Measurements from ENCODE around the gene RNF6.
"Not testable (repeated sequence)": the region's sequence is repeated elsewhere in the genome, so short reads cannot be mapped to it uniquely, and the experiment has no call there.

RNF6 gene

GRCh38 chr13:26221721-26222519, at the start of gene RNF6:
TSS of gene RNF6 (minus strand) at chr13:26222314. CDS start at chr13:26219649, 2,665 bp downstream.
- DNase-seq (ENCODE audit: low spot score): peak; percentile 93

GRCh38 chr13:26270707-26271106, 48.6 kb upstream of the RNF6 start:
- no peak for DNase-seq (ENCODE audit: low spot score)

- no peak for DNase-seq (ENCODE audit: low spot score)
Measured at GRCh38 chr13:26266311-26266710, 44.2 kb upstream of the RNF6 start.

- DNase-seq (ENCODE audit: low spot score): no peak
Measured at GRCh38 chr13:26262156-26262555, 40.0 kb upstream of the RNF6 start.

GRCh38 chr13:26259634-26260033, 37.5 kb upstream of the RNF6 start:
- DNase-seq (ENCODE audit: low spot score): no peak

GRCh38 chr13:26257049-26257448, 34.9 kb upstream of the RNF6 start:
- DNase-seq (ENCODE audit: low spot score): peak; percentile 16

- DNase-seq (ENCODE audit: low spot score): no peak
Measured at GRCh38 chr13:26255691-26256277, 33.7 kb upstream of the RNF6 start.

GRCh38 chr13:26255115-26255514, 33.0 kb upstream of the RNF6 start:
- DNase-seq (ENCODE audit: low spot score): no peak

GRCh38 chr13:26254583-26255111, 32.5 kb upstream of the RNF6 start:
- peak; percentile 53 for DNase-seq (ENCODE audit: low spot score)

- DNase-seq (ENCODE audit: low spot score): peak; percentile 88
Measured at GRCh38 chr13:26253787-26254582, 31.9 kb upstream of the RNF6 start, which contains the start of gene CDK8. TSS of gene CDK8 (plus strand) at chr13:26254129. CDS start at chr13:26254642, 513 bp downstream.

GRCh38 chr13:26253262-26253786, 31.2 kb upstream of the RNF6 start:
- no peak for DNase-seq (ENCODE audit: low spot score)

- DNase-seq (ENCODE audit: low spot score): not testable (repeated sequence)
Measured at GRCh38 chr13:26252006-26252405, 29.9 kb upstream of the RNF6 start.

GRCh38 chr13:26249551-26249950, 27.4 kb upstream of the RNF6 start:
- no peak for DNase-seq (ENCODE audit: low spot score)

- no peak for DNase-seq (ENCODE audit: low spot score)
Measured at GRCh38 chr13:26247608-26248007, 25.5 kb upstream of the RNF6 start.

GRCh38 chr13:26247011-26247410, 24.9 kb upstream of the RNF6 start:
- no peak for DNase-seq (ENCODE audit: low spot score)

GRCh38 chr13:26246154-26246553, 24.0 kb upstream of the RNF6 start:
- DNase-seq (ENCODE audit: low spot score): no peak

GRCh38 chr13:26236296-26236695, 14.2 kb upstream of the RNF6 start:
- DNase-seq (ENCODE audit: low spot score): no peak

- DNase-seq (ENCODE audit: low spot score): no peak
Measured at GRCh38 chr13:26230703-26231102, 8.6 kb upstream of the RNF6 start.

- DNase-seq (ENCODE audit: low spot score): no peak
Measured at GRCh38 chr13:26229080-26229615, 7.0 kb upstream of the RNF6 start.

- DNase-seq (ENCODE audit: low spot score): no peak
Measured at GRCh38 chr13:26228096-26228495, 6.0 kb upstream of the RNF6 start.

- no peak for DNase-seq (ENCODE audit: low spot score)
Measured at GRCh38 chr13:26227166-26227971, 5.3 kb upstream of the RNF6 start.

Data from activated CD4-positive, alpha-beta T cell treated with anti-CD3 and anti-CD28 coated beads, Interleukin-2, Interleukin-4, amounts not matched to agents 100 ng/mL and 50 ng/mL, durations not matched to agents 16 hours and 8 hours (primary cell).